ENCODE data around the gene ICE2.

The ICE2 gene

DNA sequence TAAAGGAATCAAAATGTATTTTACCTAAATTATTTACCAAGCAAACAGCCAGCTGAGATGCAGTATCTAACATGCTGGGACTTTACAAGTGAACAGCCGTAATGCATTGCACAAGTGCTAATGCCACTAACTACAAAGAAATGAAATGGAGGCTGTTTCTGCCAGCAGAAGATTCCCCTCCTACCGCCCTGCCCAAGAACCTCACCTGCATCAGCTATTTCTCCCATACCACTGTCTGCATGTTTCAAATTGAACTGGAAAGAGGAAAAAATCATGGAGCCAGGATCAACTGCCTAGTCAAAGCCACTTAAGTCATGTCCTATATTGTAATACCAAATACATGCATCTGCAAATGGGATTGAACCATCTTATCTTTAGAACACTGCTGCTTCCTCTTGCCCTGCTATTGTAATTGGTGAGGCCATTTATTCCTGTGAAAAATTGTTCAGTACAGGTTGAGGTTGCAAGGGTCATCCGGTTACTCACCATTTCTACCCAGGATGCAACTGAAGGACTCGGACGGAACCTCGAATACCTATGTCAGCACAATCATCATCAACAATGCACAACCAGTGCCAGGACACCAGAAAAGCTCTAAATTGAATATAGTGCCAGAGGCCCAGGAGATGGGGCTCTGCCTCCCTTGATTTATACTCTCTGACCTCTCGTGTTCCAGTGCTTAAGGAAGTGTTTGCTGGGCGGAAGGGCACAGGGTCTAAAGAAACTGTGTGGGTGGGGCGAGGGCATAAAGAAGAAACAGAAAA lies 108.7 kb downstream of the ICE2 start:
- no peak for DNase-seq (ENCODE audit: low read depth in 2 of 2)

GRCh38 chr15:60369696-60370095 lies 109.2 kb downstream of the ICE2 start:
- DNase-seq (ENCODE audit: low read depth in 2 of 2) = no peak

All from fibroblast of skin of left quadriceps (primary cell).